Natural killer cell (primary cell): ENCODE measurements around the gene STRN. TPM values are rescaled to one million over a fixed set of nuclear protein-coding genes. Genes with fewer than 3 reads are reported as not detected.

Source experiments
- ATAC-seq, 3 donors: fragments of 150-1000 bp in 2 of 3; fragments of 200-7000 bp in 1 of 3; cut with Tn5 transposase; 1 replicate in 1 of 3; 2 replicates in 2 of 3; pipeline ENCODE4 v1.10.0; 2021; ENCODE audit warnings: mild to moderate bottlenecking in 2 of 3, moderate library complexity in 2 of 3
- DNase-seq, 2 donors: peaks; one replicate each; pipeline versions ENCODE4 v3.0.0 to v3.0.0-alpha.2; 2013 to 2021; ENCODE audit warnings: mixed read lengths in 1 of 2
- H3K27ac ChIP-seq: one replicate; pipeline ENCODE4 v1.5.1; 2013; ENCODE audit warnings: mild to moderate bottlenecking, low read length
- H3K27me3 ChIP-seq: one replicate; pipeline ENCODE4 v1.6.1; 2013; ENCODE audit warnings: low read length; ENCODE audit not compliant: control insufficient read depth, insufficient read depth
- H3K36me3 ChIP-seq: one replicate; pipeline ENCODE4 v1.6.1; 2013; ENCODE audit warnings: low read length; ENCODE audit not compliant: control insufficient read depth, insufficient read depth
- H3K4me1 ChIP-seq: one replicate; pipeline ENCODE4 v1.6.1; 2013; ENCODE audit warnings: low read length; ENCODE audit not compliant: control insufficient read depth, insufficient read depth
- H3K4me3 ChIP-seq: one replicate; pipeline ENCODE4 v1.5.1; 2013; ENCODE audit warnings: low read length
- H3K9me3 ChIP-seq: one replicate; pipeline ENCODE4 v1.6.1; 2013; ENCODE audit warnings: low read length; ENCODE audit not compliant: control insufficient read depth, insufficient read depth
- H3K27ac Mint-ChIP-seq, 2 donors: one replicate each; pipeline ENCODE4 v1.8.0; 2022; ENCODE audit warnings: mild to moderate bottlenecking in 2 of 2, mixed read lengths in 2 of 2, moderate library complexity in 1 of 2
- H3K27me3 Mint-ChIP-seq, 2 donors: one replicate each; pipeline ENCODE4 v1.8.0; 2022; ENCODE audit warnings: low read depth in 2 of 2, mixed read lengths in 2 of 2
- H3K36me3 Mint-ChIP-seq: one replicate; pipeline ENCODE4 v1.8.0; 2022; ENCODE audit warnings: mixed read lengths
- H3K4me1 Mint-ChIP-seq, 2 donors: one replicate each; pipeline ENCODE4 v1.8.0; 2022; ENCODE audit warnings: mixed read lengths in 2 of 2
- H3K4me3 Mint-ChIP-seq: one replicate; pipeline ENCODE4 v1.8.0; 2022; ENCODE audit warnings: mild to moderate bottlenecking, moderate library complexity, mixed read lengths
- H3K9me3 Mint-ChIP-seq, 2 donors: one replicate each; pipeline ENCODE4 v1.8.0; 2022; ENCODE audit warnings: mixed read lengths in 2 of 2
- WGBS: methylation state at CpG from one replicate; pipeline ENCODE4 v1.1.7; 2013; ENCODE audit warnings: missing lambda C conversion rate; ENCODE audit not compliant: insufficient coverage; 5-methylcytosine and 5-hydroxymethylcytosine counted together
- intact Hi-C: fragments of 100-400 bp; cut with micrococcal nuclease; formaldehyde crosslinking; loops from one replicate; pipeline ENCODE4 v1.14.2; 2022
- total RNA-seq, 4 donors: library from RNA; stranded (reverse); fragments of 120-200 nt in 1 of 4; gene quantifications; one replicate each; pipeline versions ENCODE4 v1.2.3 to v1.2.4, GENCODE V29; 2013 to 2022
- TF ChIP-seq, protein P1 (sequence below): fragments of 200-600 bp; IDR thresholded peaks from one replicate; pipeline ENCODE4 v1.8.0; 2022; ENCODE audit warnings: antibody characterized with exemption

The STRN gene
- total RNA-seq, 3 donors from 2014 or later (not counting 1 experiment from before 2014, with no cell fraction given), result 43.1 to 49.9 (median 43.4) TPM

- Histone ChIP-seq H3K36me3 (peaks cover 48% of the 10 kb centered on the region), H3K27ac (no peak overlapping the region), H3K4me3 (no peak overlapping the region), H3K9me3 (no peaks in the 10 kb centered on the region), H3K27me3 (no peaks in the 10 kb centered on the region), H3K4me1 (no peaks in the 10 kb centered on the region)
- Mint-ChIP-seq H3K9me3 (no peaks in the 10 kb centered on the region), H3K4me1 (no peaks in the 10 kb centered on the region), H3K27me3 (no peaks in the 10 kb centered on the region), H3K27ac (no peak overlapping the region), H3K36me3 (no peaks in the 10 kb centered on the region), H3K4me3 (no peak overlapping the region)
- intact Hi-C loops, result no loop called here
- ATAC-seq (no peak), DNase-seq (no peak)
- TF ChIP-seq, protein P1, sequence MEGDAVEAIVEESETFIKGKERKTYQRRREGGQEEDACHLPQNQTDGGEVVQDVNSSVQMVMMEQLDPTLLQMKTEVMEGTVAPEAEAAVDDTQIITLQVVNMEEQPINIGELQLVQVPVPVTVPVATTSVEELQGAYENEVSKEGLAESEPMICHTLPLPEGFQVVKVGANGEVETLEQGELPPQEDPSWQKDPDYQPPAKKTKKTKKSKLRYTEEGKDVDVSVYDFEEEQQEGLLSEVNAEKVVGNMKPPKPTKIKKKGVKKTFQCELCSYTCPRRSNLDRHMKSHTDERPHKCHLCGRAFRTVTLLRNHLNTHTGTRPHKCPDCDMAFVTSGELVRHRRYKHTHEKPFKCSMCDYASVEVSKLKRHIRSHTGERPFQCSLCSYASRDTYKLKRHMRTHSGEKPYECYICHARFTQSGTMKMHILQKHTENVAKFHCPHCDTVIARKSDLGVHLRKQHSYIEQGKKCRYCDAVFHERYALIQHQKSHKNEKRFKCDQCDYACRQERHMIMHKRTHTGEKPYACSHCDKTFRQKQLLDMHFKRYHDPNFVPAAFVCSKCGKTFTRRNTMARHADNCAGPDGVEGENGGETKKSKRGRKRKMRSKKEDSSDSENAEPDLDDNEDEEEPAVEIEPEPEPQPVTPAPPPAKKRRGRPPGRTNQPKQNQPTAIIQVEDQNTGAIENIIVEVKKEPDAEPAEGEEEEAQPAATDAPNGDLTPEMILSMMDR, result no peak
- no CpG with 5 or more reads among the region's 1 CpG for WGBS
These were observed 79.7 kb downstream of the STRN start for GRCh38 chr2:36886664-36887063.

- H3K36me3 ChIP-seq, result peaks cover 45% of the 10 kb centered on the region
- H3K27ac Mint-ChIP-seq, result no peak overlapping the region
- ATAC-seq (no peak), DNase-seq (no peak)
- H3K9me3 Mint-ChIP-seq, result no peaks in the 10 kb centered on the region
- H3K4me1 Mint-ChIP-seq, result no peaks in the 10 kb centered on the region
- H3K4me3 ChIP-seq, result no peak overlapping the region
- no peaks in the 10 kb centered on the region for H3K9me3 ChIP-seq
- H3K27me3 ChIP-seq, result no peaks in the 10 kb centered on the region
- WGBS, result no CpG with 5 or more reads among the region's 3 CpGs
- no peak overlapping the region for H3K27ac ChIP-seq
- no peaks in the 10 kb centered on the region for H3K4me1 ChIP-seq
- H3K4me3 Mint-ChIP-seq, result no peak overlapping the region
- no peaks in the 10 kb centered on the region for H3K27me3 Mint-ChIP-seq
- no peaks in the 10 kb centered on the region for H3K36me3 Mint-ChIP-seq
- TF ChIP-seq, protein P1, result no peak
- intact Hi-C loops, result no loop called here
These were observed 80.7 kb downstream of the STRN start for GRCh38 chr2:36885605-36886004.

- ATAC-seq, result no peak
- 100% methylated on average over 3 of the region's 3 CpGs for WGBS
- H3K27ac ChIP-seq, result no peak overlapping the region
- no peak for DNase-seq
- no peaks in the 10 kb centered on the region for H3K9me3 ChIP-seq
- no peaks in the 10 kb centered on the region for H3K27me3 ChIP-seq
- no peaks in the 10 kb centered on the region for H3K4me1 ChIP-seq
- no peaks in the 10 kb centered on the region for H3K9me3 Mint-ChIP-seq
- no peak overlapping the region for H3K4me3 Mint-ChIP-seq
- H3K36me3 ChIP-seq, result peaks cover 53% of the 10 kb centered on the region
- H3K27ac Mint-ChIP-seq, result no peak overlapping the region
- no peaks in the 10 kb centered on the region for H3K4me1 Mint-ChIP-seq
- H3K36me3 Mint-ChIP-seq, result no peaks in the 10 kb centered on the region
- intact Hi-C loops, result no loop called here
- H3K27me3 Mint-ChIP-seq, result no peaks in the 10 kb centered on the region
- H3K4me3 ChIP-seq, result no peak overlapping the region
- TF ChIP-seq, protein P1, result no peak
These were observed 83.8 kb downstream of the STRN start for GRCh38 chr2:36882532-36882931.

GRCh38 chr2:36881816-36882215 lies 84.5 kb downstream of the STRN start:
- H3K4me3 ChIP-seq, result no peak overlapping the region
- Mint-ChIP-seq H3K36me3 (no peaks in the 10 kb centered on the region), H3K4me3 (no peak overlapping the region), H3K27ac (no peak overlapping the region), H3K4me1 (no peaks in the 10 kb centered on the region), H3K9me3 (no peaks in the 10 kb centered on the region), H3K27me3 (no peaks in the 10 kb centered on the region)
- DNase-seq (no peak), ATAC-seq (no peak)
- TF ChIP-seq, protein P1, result no peak
- no peak overlapping the region for H3K27ac ChIP-seq
- H3K36me3 ChIP-seq, result peaks cover 60% of the 10 kb centered on the region
- H3K9me3 ChIP-seq, result no peaks in the 10 kb centered on the region
- intact Hi-C loops, result no loop called here
- no CpG with 5 or more reads among the region's 1 CpG for WGBS
- no peaks in the 10 kb centered on the region for H3K4me1 ChIP-seq
- no peaks in the 10 kb centered on the region for H3K27me3 ChIP-seq
